HG03139 (cell line): ENCODE results near the gene LY6G6F.
"Not testable (repeated sequence)": the region's sequence is repeated elsewhere in the genome, so short reads cannot be mapped to it uniquely, and the experiment has no call there.

Experiments used
- ATAC-seq: cut with Tn5 transposase; IDR thresholded peaks from one replicate; pipeline ENCODE4 v1.9.1; 2021; ENCODE audit not compliant: unreplicated experiment

The LY6G6F gene

GRCh38 chr6:31702405-31702818 is 4.3 kb upstream of the LY6G6F start:
- ATAC-seq: no peak

- ATAC-seq: peak; percentile 90
These were observed 3.6 kb upstream of the LY6G6F start, which contains the start of gene ABHD16A for GRCh38 chr6:31702819-31703716. Gene ABHD16A, minus strand, starts transcription at chr6:31703324. Its CDS starts 43 bp downstream, at chr6:31703281.

GRCh38 chr6:31705931-31706330 is 735 bp upstream of the LY6G6F start:
- ATAC-seq: no peak

- ATAC-seq: no peak
These were observed 1.0 kb downstream of the LY6G6F start for GRCh38 chr6:31707701-31708100.

- no peak for ATAC-seq
These were observed 1.6 kb downstream of the LY6G6F start for GRCh38 chr6:31708224-31708623.

GRCh38 chr6:31709157-31709556 is 2.5 kb downstream of the LY6G6F start:
- ATAC-seq: not testable (repeated sequence)

- ATAC-seq: no peak
These were observed 4.0 kb downstream of the LY6G6F start for GRCh38 chr6:31710523-31711219.

GRCh38 chr6:31711233-31711632 is 4.6 kb downstream of the LY6G6F start:
- ATAC-seq: no peak

- ATAC-seq: no peak
These were observed 5.6 kb downstream of the LY6G6F start for GRCh38 chr6:31712296-31712695.

GRCh38 chr6:31713465-31713864 is 6.8 kb downstream of the LY6G6F start:
- no peak for ATAC-seq

- ATAC-seq: no peak
These were observed 7.5 kb downstream of the LY6G6F start for GRCh38 chr6:31713991-31714684.

GRCh38 chr6:31715022-31715958 is 8.6 kb downstream of the LY6G6F start, which contains the start of gene LY6G6D:
Gene LY6G6D, plus strand, starts transcription at chr6:31715348. Its CDS starts 8 bp downstream, at chr6:31715356.
- no peak for ATAC-seq

- ATAC-seq: no peak
These were observed 11.0 kb downstream of the LY6G6F start for GRCh38 chr6:31717499-31718222.

GRCh38 chr6:31718265-31718664 is 11.6 kb downstream of the LY6G6F start:
- ATAC-seq: no peak

- ATAC-seq: no peak
These were observed 12.3 kb downstream of the LY6G6F start for GRCh38 chr6:31719001-31719400.

- no peak for ATAC-seq
These were observed 13.6 kb downstream of the LY6G6F start for GRCh38 chr6:31720196-31720770.

GRCh38 chr6:31721351-31722020 is 14.8 kb downstream of the LY6G6F start, which contains the start of gene LY6G6C:
Gene LY6G6C, minus strand, starts transcription at chr6:31721746. Its CDS starts 67 bp downstream, at chr6:31721679.
- ATAC-seq: no peak

- ATAC-seq: no peak
These were observed 15.5 kb downstream of the LY6G6F start for GRCh38 chr6:31722173-31722572.
